Coronary artery (tissue), 2 donors: ENCODE measurements around the gene CARD11.

Experiments used
- DNase-seq: peaks from one replicate; pipeline ENCODE4 v3.0.0-alpha.2; 2017; ENCODE audit warnings: low spot score
- H3K27ac ChIP-seq, 2 donors: fragments of 200-600 bp; sonication (generic); one replicate each; pipeline ENCODE4 v1.5.1; 2016 to 2019
- H3K4me3 ChIP-seq: fragments of 200-600 bp; sonication (generic); 2 replicates; pipeline ENCODE4 v1.5.1; 2016; ENCODE audit warnings: mild to moderate bottlenecking, moderate library complexity
- CTCF ChIP-seq: fragments of 200-600 bp; sonication (generic); IDR thresholded peaks from one replicate; pipeline ENCODE4 v1.5.1; 2019; ENCODE audit warnings: antibody characterized with exemption

Gene CARD11

GRCh38 chr7:2909043-2909442 lies 134.6 kb downstream of the CARD11 start:
- no peak overlapping the region for H3K4me3 ChIP-seq
- TF ChIP-seq CTCF, result no peak
- DNase-seq, result no peak
- no peak overlapping the region for H3K27ac ChIP-seq

DNA sequence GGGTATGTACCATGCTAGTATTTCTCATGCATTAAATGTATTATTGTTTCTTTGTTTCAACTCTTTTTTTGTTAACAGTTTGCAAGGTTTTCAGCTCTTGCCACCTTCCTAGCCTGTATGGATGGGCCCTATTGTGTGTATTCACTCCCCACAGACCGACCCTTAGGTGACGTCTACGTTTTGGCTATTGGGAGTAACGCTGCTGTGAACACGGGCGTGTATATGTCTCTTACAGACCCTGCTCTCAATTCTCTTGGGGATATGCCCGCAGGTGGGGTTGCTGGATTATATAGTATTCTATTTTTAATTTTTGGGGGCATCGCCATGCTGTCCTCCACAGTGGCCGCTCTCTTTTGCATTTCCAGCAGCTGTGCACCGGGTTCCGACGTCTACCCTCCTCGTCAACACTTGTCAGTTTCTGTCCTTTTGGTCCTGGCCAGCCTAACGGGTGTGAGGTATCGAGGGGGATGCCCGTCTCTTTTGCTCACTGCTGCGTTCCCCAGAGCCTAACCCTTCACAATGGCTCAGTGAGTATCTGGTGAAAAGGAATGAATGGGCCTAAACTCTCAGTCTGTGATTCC lies 135.5 kb downstream of the CARD11 start:
- no peak overlapping the region for H3K27ac ChIP-seq
- TF ChIP-seq CTCF, result no peak
- no peak overlapping the region for H3K4me3 ChIP-seq
- no peak for DNase-seq

- Histone ChIP-seq H3K27ac (no peak overlapping the region), H3K4me3 (no peak overlapping the region)
- no peak for TF ChIP-seq CTCF
- no peak for DNase-seq
Observed at GRCh38 chr7:2906197-2906931, 137.3 kb downstream of the CARD11 start.

DNA sequence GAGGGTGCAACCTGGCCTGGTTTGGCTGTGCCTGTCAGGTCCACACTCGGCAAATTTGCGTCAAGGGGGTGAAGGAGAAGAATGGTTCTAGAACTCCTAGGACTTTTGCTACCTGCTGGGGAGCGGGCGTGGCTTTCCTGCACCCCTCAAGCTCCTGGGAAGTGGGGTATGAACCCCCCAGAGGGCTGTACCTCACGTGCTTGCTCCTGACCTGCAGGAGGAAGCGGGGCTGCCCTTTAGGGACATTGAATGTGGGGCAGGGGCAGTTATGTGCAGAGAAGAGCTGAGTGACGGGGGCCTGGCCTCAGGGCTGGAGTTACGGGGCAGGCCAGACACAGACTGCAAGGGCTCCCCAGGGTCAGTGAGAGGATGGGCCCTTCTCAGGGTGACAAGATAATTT lies 138.2 kb downstream of the CARD11 start:
- DNase-seq, result no peak
- Histone ChIP-seq H3K27ac (no peak overlapping the region), H3K4me3 (no peak overlapping the region)
- no peak for TF ChIP-seq CTCF

GRCh38 chr7:2905027-2905426 lies 138.6 kb downstream of the CARD11 start:
- TF ChIP-seq CTCF, result no peak

DNA sequence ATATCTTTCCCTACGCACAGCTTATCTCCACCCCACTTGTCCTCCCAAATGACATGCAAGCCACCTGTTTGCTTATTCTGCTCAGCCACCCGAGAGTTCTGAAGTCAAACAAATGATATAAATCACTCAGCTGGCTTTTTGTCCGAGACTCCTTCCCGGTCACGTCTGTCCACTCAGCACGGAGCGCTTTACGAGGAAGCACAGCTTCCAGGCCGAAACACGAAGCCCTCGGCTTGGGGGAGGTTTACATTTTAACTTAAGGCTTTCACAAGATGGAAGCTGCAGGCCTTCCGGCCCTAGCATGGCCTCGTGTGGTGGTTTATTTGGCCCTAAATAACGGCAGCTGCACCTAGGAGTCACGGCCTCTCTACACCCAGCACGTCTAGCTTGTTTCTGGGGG lies 139.5 kb downstream of the CARD11 start:
- DNase-seq, result no peak
- no peak for TF ChIP-seq CTCF
- H3K27ac ChIP-seq, result no peak overlapping the region
- H3K4me3 ChIP-seq, result no peak overlapping the region

More at GRCh38 chr7:2905027-2905426, 138.6 kb downstream of the CARD11 start:
- H3K4me3 ChIP-seq, result no peak overlapping the region
- no peak for DNase-seq
- H3K27ac ChIP-seq, result no peak overlapping the region

DNA sequence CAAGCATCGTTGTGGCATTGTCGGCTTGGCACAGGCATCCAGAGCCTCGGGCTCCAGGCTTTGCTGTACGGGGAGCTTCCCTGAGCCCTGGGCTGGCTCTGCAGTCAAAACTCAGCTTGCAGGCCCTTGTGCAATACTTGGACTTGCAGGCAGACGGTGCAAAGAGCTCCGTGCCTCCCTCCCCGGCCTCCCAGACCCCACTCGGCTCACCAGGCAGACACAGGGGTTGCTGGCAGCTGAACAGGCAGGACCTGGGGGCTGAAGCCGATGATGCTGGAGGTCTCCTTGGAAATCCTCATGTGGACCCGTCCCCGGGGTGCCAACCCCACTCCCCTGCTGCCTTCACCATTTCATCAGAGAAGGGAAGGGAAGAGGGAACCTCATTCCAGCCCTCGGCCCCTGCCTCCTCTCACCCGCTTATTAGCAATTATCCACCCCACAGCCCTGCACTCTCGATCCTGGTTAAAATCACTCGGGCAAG lies 139.9 kb downstream of the CARD11 start:
- Histone ChIP-seq H3K27ac (no peak overlapping the region), H3K4me3 (no peak overlapping the region)
- no peak for DNase-seq
- no peak for TF ChIP-seq CTCF
